Suppressor macrophage (primary cell): ENCODE measurements around the gene TXNDC2.

Experiments
- DNase-seq, 4 experiments: peaks; one replicate each; pipeline ENCODE4 v3.0.0-alpha.2; 2020 to 2022

Gene TXNDC2

DNA sequence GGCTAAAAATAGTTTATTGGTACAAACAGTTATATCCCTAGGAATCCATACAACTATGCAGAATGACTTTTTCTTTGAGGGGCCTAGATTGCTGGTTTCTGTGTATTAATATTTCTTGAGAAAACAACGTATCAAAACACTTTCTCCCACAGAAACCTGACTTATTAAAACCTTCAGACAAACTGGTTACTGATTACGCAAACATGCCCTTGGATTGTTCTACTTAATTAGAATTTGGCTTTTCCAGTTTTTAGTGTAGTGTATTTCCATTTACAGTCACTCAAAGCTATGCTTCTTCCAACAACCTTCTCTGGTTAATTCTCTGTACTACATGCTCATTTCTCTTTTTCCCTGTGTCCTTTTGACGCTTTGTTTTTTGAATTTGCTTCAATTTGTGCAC, 48.1 kb downstream of the TXNDC2 start:
- no peak for DNase-seq

DNA sequence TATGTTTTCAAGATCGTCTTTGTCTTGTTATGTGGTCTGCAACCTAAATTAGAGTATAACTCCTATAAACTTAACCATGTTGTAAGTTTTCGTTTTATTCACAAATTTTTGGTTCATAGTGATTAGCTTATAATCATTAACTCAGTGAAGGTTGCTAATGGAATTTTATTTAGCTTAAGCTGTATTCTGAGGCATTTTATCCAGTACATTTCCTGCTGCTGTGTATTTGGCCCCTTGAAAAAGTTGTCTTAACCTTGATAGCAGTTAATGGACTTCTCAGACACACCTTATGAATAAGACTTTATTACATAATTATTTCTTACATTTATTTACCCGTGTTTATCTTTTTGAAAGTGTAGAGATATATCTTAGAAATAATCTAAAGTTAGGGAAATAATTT, 48.5 kb downstream of the TXNDC2 start:
- no peak for DNase-seq
